Natural killer cell (primary cell): Measurements from ENCODE around the gene OSCAR. TPM values are rescaled to one million over a fixed set of nuclear protein-coding genes. Genes with fewer than 3 reads are reported as not detected.

ENCODE experiments used
- ATAC-seq, 3 donors: fragments of 150-1000 bp in 2 of 3; fragments of 200-7000 bp in 1 of 3; cut with Tn5 transposase; 1 replicate in 1 of 3; 2 replicates in 2 of 3; pipeline ENCODE4 v1.10.0; 2021; ENCODE audit warnings: mild to moderate bottlenecking in 2 of 3, moderate library complexity in 2 of 3
- DNase-seq, 2 donors: peaks; one replicate each; pipeline versions ENCODE4 v3.0.0 to v3.0.0-alpha.2; 2013 to 2021; ENCODE audit warnings: mixed read lengths in 1 of 2
- H3K27ac ChIP-seq: one replicate; pipeline ENCODE4 v1.5.1; 2013; ENCODE audit warnings: mild to moderate bottlenecking, low read length
- H3K27me3 ChIP-seq: one replicate; pipeline ENCODE4 v1.6.1; 2013; ENCODE audit warnings: low read length; ENCODE audit not compliant: control insufficient read depth, insufficient read depth
- H3K36me3 ChIP-seq: one replicate; pipeline ENCODE4 v1.6.1; 2013; ENCODE audit warnings: low read length; ENCODE audit not compliant: control insufficient read depth, insufficient read depth
- H3K4me1 ChIP-seq: one replicate; pipeline ENCODE4 v1.6.1; 2013; ENCODE audit warnings: low read length; ENCODE audit not compliant: control insufficient read depth, insufficient read depth
- H3K4me3 ChIP-seq: one replicate; pipeline ENCODE4 v1.5.1; 2013; ENCODE audit warnings: low read length
- H3K9me3 ChIP-seq: one replicate; pipeline ENCODE4 v1.6.1; 2013; ENCODE audit warnings: low read length; ENCODE audit not compliant: control insufficient read depth, insufficient read depth
- H3K27ac Mint-ChIP-seq, 2 donors: one replicate each; pipeline ENCODE4 v1.8.0; 2022; ENCODE audit warnings: mild to moderate bottlenecking in 2 of 2, mixed read lengths in 2 of 2, moderate library complexity in 1 of 2
- H3K27me3 Mint-ChIP-seq, 2 donors: one replicate each; pipeline ENCODE4 v1.8.0; 2022; ENCODE audit warnings: low read depth in 2 of 2, mixed read lengths in 2 of 2
- H3K36me3 Mint-ChIP-seq: one replicate; pipeline ENCODE4 v1.8.0; 2022; ENCODE audit warnings: mixed read lengths
- H3K4me1 Mint-ChIP-seq, 2 donors: one replicate each; pipeline ENCODE4 v1.8.0; 2022; ENCODE audit warnings: mixed read lengths in 2 of 2
- H3K4me3 Mint-ChIP-seq: one replicate; pipeline ENCODE4 v1.8.0; 2022; ENCODE audit warnings: mild to moderate bottlenecking, moderate library complexity, mixed read lengths
- H3K9me3 Mint-ChIP-seq, 2 donors: one replicate each; pipeline ENCODE4 v1.8.0; 2022; ENCODE audit warnings: mixed read lengths in 2 of 2
- CTCF ChIP-seq: fragments of 200-600 bp; IDR thresholded peaks from one replicate; pipeline ENCODE4 v1.8.0; 2022; ENCODE audit warnings: antibody characterized with exemption
- WGBS: methylation state at CpG from one replicate; pipeline ENCODE4 v1.1.7; 2013; ENCODE audit warnings: missing lambda C conversion rate; ENCODE audit not compliant: insufficient coverage; 5-methylcytosine and 5-hydroxymethylcytosine counted together
- intact Hi-C: fragments of 100-400 bp; cut with micrococcal nuclease; formaldehyde crosslinking; loops from one replicate; pipeline ENCODE4 v1.14.2; 2022
- total RNA-seq, 4 donors: library from RNA; stranded (reverse); fragments of 120-200 nt in 1 of 4; gene quantifications; one replicate each; pipeline versions ENCODE4 v1.2.3 to v1.2.4, GENCODE V29; 2013 to 2022

The OSCAR gene
- total RNA-seq, 3 donors from 2014 or later (not counting 1 experiment from before 2014, with no cell fraction given), result 2.3 to 5.4 (median 4.4) TPM

- no peaks in the 10 kb centered on the region for H3K27me3 ChIP-seq
- Mint-ChIP-seq H3K36me3 (no peaks in the 10 kb centered on the region), H3K27me3 (peaks cover 8 to 17% of the 10 kb centered on the region in 2 donors), H3K27ac (no peak overlapping the region), H3K9me3 (no peaks in the 10 kb centered on the region), H3K4me1 (no peaks in the 10 kb centered on the region), H3K4me3 (no peak overlapping the region)
- no peaks in the 10 kb centered on the region for H3K9me3 ChIP-seq
- DNase-seq (no peak), ATAC-seq (peak in 1 of 3 donors; percentile 56)
- intact Hi-C loops, result no loop called here
- 28% methylated on average over 9 of the region's 9 CpGs for WGBS
- no peak for TF ChIP-seq CTCF
- no peak overlapping the region for H3K4me3 ChIP-seq
- no peaks in the 10 kb centered on the region for H3K4me1 ChIP-seq
- no peak overlapping the region for H3K27ac ChIP-seq
- no peaks in the 10 kb centered on the region for H3K36me3 ChIP-seq
Measured at GRCh38 chr19:54062643-54063042, 38.0 kb downstream of the OSCAR start.

DNA sequence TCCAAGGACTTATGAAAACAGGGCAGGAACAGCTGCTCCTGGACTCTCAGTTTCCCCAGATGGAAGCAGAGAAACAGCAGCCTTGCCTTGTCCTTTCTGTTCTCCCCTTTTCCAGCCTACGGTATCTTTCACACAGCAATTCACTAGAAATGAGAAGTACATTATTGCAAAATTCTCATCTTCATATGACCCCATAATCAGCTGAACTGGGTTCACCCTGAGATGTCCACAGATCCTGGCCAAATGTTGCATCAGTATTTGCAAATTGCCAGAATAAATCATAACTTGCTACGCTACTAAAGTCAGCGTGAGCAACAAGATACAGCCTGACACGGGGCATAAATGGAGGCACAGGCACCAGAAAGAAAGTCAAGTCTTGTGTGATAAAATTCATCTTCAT, 53.0 kb downstream of the OSCAR start:
- H3K27me3 ChIP-seq, result no peaks in the 10 kb centered on the region
- no peak overlapping the region for H3K27ac ChIP-seq
- no peak overlapping the region for H3K27ac Mint-ChIP-seq
- no peaks in the 10 kb centered on the region for H3K9me3 Mint-ChIP-seq
- H3K4me1 ChIP-seq, result no peaks in the 10 kb centered on the region
- no peaks in the 10 kb centered on the region for H3K4me1 Mint-ChIP-seq
- 85% methylated on average over 4 of the region's 4 CpGs for WGBS
- H3K4me3 ChIP-seq, result no peak overlapping the region
- no peaks in the 10 kb centered on the region for H3K36me3 Mint-ChIP-seq
- DNase-seq, result no peak
- intact Hi-C loops, result no loop called here
- ATAC-seq, result no peak
- H3K36me3 ChIP-seq, result no peaks in the 10 kb centered on the region
- no peak for TF ChIP-seq CTCF
- H3K4me3 Mint-ChIP-seq, result no peak overlapping the region
- no peaks in the 10 kb centered on the region for H3K9me3 ChIP-seq
- peaks cover 11 to 17% of the 10 kb centered on the region in 2 donors for H3K27me3 Mint-ChIP-seq

DNA sequence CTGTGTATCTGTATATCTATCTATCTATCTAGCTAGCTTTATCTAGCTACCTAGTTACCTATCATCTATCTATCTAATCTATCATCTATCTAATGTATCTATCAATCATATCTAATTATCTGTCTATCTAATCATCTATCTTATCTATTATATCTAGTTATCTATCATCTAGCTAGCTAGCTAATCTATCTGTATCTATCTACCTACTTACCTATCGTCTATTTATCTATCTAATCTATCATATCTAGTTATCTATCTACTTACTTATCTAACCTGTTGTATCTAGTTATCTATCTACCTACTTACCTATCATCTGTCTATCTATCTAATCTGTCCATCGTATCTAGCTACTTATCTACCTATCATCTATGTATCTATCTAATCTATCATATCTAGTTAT, 54.8 kb downstream of the OSCAR start:
- 72% methylated on average over 2 of the region's 2 CpGs for WGBS
- no peak overlapping the region for H3K27ac Mint-ChIP-seq
- no peaks in the 10 kb centered on the region for H3K4me1 Mint-ChIP-seq
- H3K9me3 Mint-ChIP-seq, result no peaks in the 10 kb centered on the region
- no peak overlapping the region for H3K4me3 Mint-ChIP-seq
- Histone ChIP-seq H3K27ac (no peak overlapping the region), H3K9me3 (no peaks in the 10 kb centered on the region), H3K4me1 (no peaks in the 10 kb centered on the region), H3K36me3 (no peaks in the 10 kb centered on the region), H3K4me3 (no peak overlapping the region), H3K27me3 (no peaks in the 10 kb centered on the region)
- TF ChIP-seq CTCF, result no peak
- intact Hi-C loops, result no loop called here
- H3K27me3 Mint-ChIP-seq, result peaks cover 8 to 17% of the 10 kb centered on the region in 2 donors
- H3K36me3 Mint-ChIP-seq, result no peaks in the 10 kb centered on the region
- ATAC-seq, result no peak
- no peak for DNase-seq

Other genes with a start within 250 kb of the OSCAR start
- gene MYADM, start 232.9 kb downstream of the OSCAR start, total RNA-seq, result 100 to 1,000 TPM; 219 to 658 (median 296) TPM
- 1 to 10 TPM in 2 of 3 donors, under 1 TPM in 1; 0.55 to 2.6 (median 1.5) TPM for gene PRKCG, start 218.6 kb downstream of the OSCAR start, total RNA-seq
- not detected for gene CACNG7, start 191.5 kb downstream of the OSCAR start, total RNA-seq
- 1 to 10 TPM in 1 of 3 donors, not detected in 2; 2.3 TPM for gene CACNG8, start 137.9 kb downstream of the OSCAR start, total RNA-seq
- gene CACNG6, start 109.2 kb downstream of the OSCAR start, total RNA-seq, result 10 to 100 TPM in 1 of 3 donors, not detected in 2; 11.5 TPM
- 1 to 10 TPM in 2 of 3 donors, under 1 TPM in 1; 0.72 to 2.8 (median 2.7) TPM for gene VSTM1, start 36.9 kb downstream of the OSCAR start, total RNA-seq
- not detected for gene TARM1, start 19.4 kb downstream of the OSCAR start, total RNA-seq
- 10 to 100 TPM; 48.4 to 91.9 (median 71.4) TPM for gene NDUFA3, start 2.1 kb upstream of the OSCAR start, total RNA-seq
- gene TFPT, start 14.9 kb upstream of the OSCAR start, total RNA-seq, result 10 to 100 TPM; 14.1 to 14.4 (median 14.2) TPM
- 10 to 100 TPM; 64.4 to 65.9 (median 64.9) TPM for gene PRPF31, start 15.0 kb upstream of the OSCAR start, total RNA-seq
- gene CNOT3, start 37.0 kb upstream of the OSCAR start, total RNA-seq, result 10 to 100 TPM; 46.3 to 73.9 (median 51.7) TPM
- 1 to 10 TPM; 8.3 to 9.4 (median 9.1) TPM for gene LENG1, start 58.9 kb upstream of the OSCAR start, total RNA-seq
- gene TMC4, start 72.4 kb upstream of the OSCAR start, total RNA-seq, result 1 to 10 TPM; 7.2 to 8.2 (median 7.5) TPM
- 10 to 100 TPM; 24.1 to 53.9 (median 31.2) TPM for gene MBOAT7, start 88.8 kb upstream of the OSCAR start, total RNA-seq
- 10 to 100 TPM; 11.5 to 16.7 (median 13.5) TPM for gene TSEN34, start 90.5 kb upstream of the OSCAR start, total RNA-seq
- gene RPS9, start 100.1 kb upstream of the OSCAR start, total RNA-seq, result 100 to 1,000 TPM; 617 to 958 (median 906) TPM
- gene LILRB3, start 122.2 kb upstream of the OSCAR start, total RNA-seq, result 10 to 100 TPM in 2 of 3 donors, 1 to 10 TPM in 1; 6.8 to 12.6 (median 12.6) TPM
- gene LILRA6, start 142.0 kb upstream of the OSCAR start, total RNA-seq, result 1 to 10 TPM; 2.1 to 2.6 (median 2.1) TPM
- gene LILRB5, start 156.5 kb upstream of the OSCAR start, total RNA-seq, result under 1 TPM in 2 of 3 donors, not detected in 1; 0.09 to 0.18 TPM
- gene LILRB2, start 180.3 kb upstream of the OSCAR start, total RNA-seq, result 10 to 100 TPM in 2 of 3 donors, 1 to 10 TPM in 1; 4.6 to 41.4 (median 23.7) TPM
- gene LILRA5, start 212.4 kb upstream of the OSCAR start, total RNA-seq, result 10 to 100 TPM in 2 of 3 donors, 1 to 10 TPM in 1; 3.4 to 22.3 (median 11.1) TPM
- 1 to 10 TPM in 2 of 3 donors, not detected in 1; 2.0 to 2.4 TPM for gene LILRA4, start 238.4 kb upstream of the OSCAR start, total RNA-seq